Panc1 (cell line): ENCODE data around the gene SLC22A25.

Experiments
- CTCF ChIP-seq: fragments of 450-650 bp; IDR thresholded peaks from 2 replicates; pipeline ENCODE4 v1.5.1; 2017; ENCODE audit warnings: mild to moderate bottlenecking
- SIN3A ChIP-seq: IDR thresholded peaks from 2 replicates; pipeline ENCODE4 v1.6.1; 2012; ENCODE audit warnings: low read depth, mild to moderate bottlenecking, low read length, moderate library complexity, borderline replicate concordance; ENCODE audit not compliant: insufficient read depth
- TF ChIP-seq, protein P1 (sequence below), 2 experiments: IDR thresholded peaks; 2 replicates each; pipeline ENCODE4 v1.6.1; 2011 to 2012; ENCODE audit warnings: low read depth in 2 of 2, control low read depth in 1 of 2, low read length in 1 of 2, mild to moderate bottlenecking in 1 of 2, moderate library complexity in 1 of 2; ENCODE audit not compliant: insufficient read depth in 1 of 2

DNA sequence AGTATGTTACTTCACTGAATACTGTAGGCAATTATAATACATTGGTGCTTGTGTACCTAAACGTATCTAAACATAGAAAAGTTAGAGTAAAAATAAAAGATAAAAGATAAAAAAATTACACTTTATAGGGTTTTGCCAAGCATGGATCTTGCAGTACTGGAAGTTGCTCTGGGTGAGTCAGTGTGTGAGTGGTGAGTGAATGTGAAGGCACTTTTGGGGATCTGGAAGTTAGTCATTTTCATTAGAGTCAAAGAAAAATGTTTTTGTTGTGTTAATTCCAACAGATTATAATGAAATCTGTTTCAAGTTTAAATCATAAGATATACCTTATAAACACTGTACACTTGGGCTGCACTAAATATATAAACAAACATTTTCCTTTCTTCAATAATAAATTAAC, 3.3 kb downstream of the SLC22A25 start:
- TF ChIP-seq, protein P1, sequence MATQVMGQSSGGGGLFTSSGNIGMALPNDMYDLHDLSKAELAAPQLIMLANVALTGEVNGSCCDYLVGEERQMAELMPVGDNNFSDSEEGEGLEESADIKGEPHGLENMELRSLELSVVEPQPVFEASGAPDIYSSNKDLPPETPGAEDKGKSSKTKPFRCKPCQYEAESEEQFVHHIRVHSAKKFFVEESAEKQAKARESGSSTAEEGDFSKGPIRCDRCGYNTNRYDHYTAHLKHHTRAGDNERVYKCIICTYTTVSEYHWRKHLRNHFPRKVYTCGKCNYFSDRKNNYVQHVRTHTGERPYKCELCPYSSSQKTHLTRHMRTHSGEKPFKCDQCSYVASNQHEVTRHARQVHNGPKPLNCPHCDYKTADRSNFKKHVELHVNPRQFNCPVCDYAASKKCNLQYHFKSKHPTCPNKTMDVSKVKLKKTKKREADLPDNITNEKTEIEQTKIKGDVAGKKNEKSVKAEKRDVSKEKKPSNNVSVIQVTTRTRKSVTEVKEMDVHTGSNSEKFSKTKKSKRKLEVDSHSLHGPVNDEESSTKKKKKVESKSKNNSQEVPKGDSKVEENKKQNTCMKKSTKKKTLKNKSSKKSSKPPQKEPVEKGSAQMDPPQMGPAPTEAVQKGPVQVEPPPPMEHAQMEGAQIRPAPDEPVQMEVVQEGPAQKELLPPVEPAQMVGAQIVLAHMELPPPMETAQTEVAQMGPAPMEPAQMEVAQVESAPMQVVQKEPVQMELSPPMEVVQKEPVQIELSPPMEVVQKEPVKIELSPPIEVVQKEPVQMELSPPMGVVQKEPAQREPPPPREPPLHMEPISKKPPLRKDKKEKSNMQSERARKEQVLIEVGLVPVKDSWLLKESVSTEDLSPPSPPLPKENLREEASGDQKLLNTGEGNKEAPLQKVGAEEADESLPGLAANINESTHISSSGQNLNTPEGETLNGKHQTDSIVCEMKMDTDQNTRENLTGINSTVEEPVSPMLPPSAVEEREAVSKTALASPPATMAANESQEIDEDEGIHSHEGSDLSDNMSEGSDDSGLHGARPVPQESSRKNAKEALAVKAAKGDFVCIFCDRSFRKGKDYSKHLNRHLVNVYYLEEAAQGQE (IDR thresholded peaks at IDR 0.05; ENCODE audit: insufficient read depth in 1 of 2, low read depth in 2 of 2, low read length in 1 of 2): no peak
- TF ChIP-seq CTCF (no peak), SIN3A (no peak)
